WTC11 (cell line): ENCODE results near the gene TMEM258. TPM values are rescaled to one million over a fixed set of nuclear protein-coding genes. Genes with fewer than 3 reads are reported as not detected.

Experiments used
- ATAC-seq: fragments of 200-7000 bp; cut with Tn5 transposase; 2 replicates; pipeline ENCODE4 v1.10.0; 2021; ENCODE audit warnings: mild to moderate bottlenecking, moderate library complexity
- CTCF ChIA-PET: fragments of 300-600 bp; sonication (Branson Sonifier 250); formaldehyde crosslinking; loops from one replicate; lab custom pipeline; 2021; ENCODE audit warnings: antibody characterized with exemption; lab: Charles Lee
- POLR2A ChIA-PET: fragments of 350-600 bp; sonication (Branson Sonifier 250); formaldehyde crosslinking; loops from one replicate; lab custom pipeline; 2021; ENCODE audit warnings: antibody characterized with exemption; lab: Charles Lee
- DNase-seq: peaks from one replicate; pipeline ENCODE4 v3.0.0; 2021; ENCODE audit warnings: low spot score
- H3K27ac Mint-ChIP-seq: 2 replicates; pipeline ENCODE4 v1.8.0; 2021; ENCODE audit warnings: mixed read lengths
- H3K27me3 Mint-ChIP-seq: 2 replicates; pipeline ENCODE4 v1.8.0; 2021; ENCODE audit warnings: low read depth, mild to moderate bottlenecking, moderate library complexity, mixed read lengths
- H3K36me3 Mint-ChIP-seq: 2 replicates; pipeline ENCODE4 v1.8.0; 2021; ENCODE audit warnings: mixed read lengths
- H3K4me1 Mint-ChIP-seq: 2 replicates; pipeline ENCODE4 v1.8.0; 2022; ENCODE audit warnings: mixed read lengths
- H3K4me3 Mint-ChIP-seq: 2 replicates; pipeline ENCODE4 v1.8.0; 2021; ENCODE audit warnings: mild to moderate bottlenecking, moderate library complexity, mixed read lengths
- H3K9me3 Mint-ChIP-seq: 2 replicates; pipeline ENCODE4 v1.8.0; 2021; ENCODE audit warnings: mixed read lengths
- ATF1 ChIP-seq: sonication (generic); formaldehyde crosslinking; IDR thresholded peaks from 2 replicates; pipeline ENCODE4 v1.8.1; 2023; ENCODE audit warnings: mild to moderate bottlenecking, moderate library complexity, missing genetic modification reagents
- CBFB ChIP-seq: sonication (generic); formaldehyde crosslinking; IDR thresholded peaks from 2 replicates; pipeline ENCODE4 v1.8.1; 2022; ENCODE audit warnings: mild to moderate bottlenecking, low read depth, missing genetic modification reagents
- ETV6 ChIP-seq: sonication (generic); formaldehyde crosslinking; IDR thresholded peaks from 2 replicates; pipeline ENCODE4 v1.8.1; 2022; ENCODE audit warnings: mild to moderate bottlenecking, missing genetic modification reagents
- FOXP4 ChIP-seq: sonication (generic); formaldehyde crosslinking; IDR thresholded peaks from 2 replicates; pipeline ENCODE4 v1.8.0; 2022; ENCODE audit warnings: mild to moderate bottlenecking, missing genetic modification reagents
- GABPB1 ChIP-seq: sonication (generic); formaldehyde crosslinking; IDR thresholded peaks from 2 replicates; pipeline ENCODE4 v1.8.1; 2023; ENCODE audit warnings: mild to moderate bottlenecking, missing genetic modification reagents
- HMGXB4 ChIP-seq: sonication (generic); formaldehyde crosslinking; IDR thresholded peaks from 2 replicates; pipeline ENCODE4 v1.8.1; 2023; ENCODE audit warnings: mild to moderate bottlenecking, moderate library complexity, missing genetic modification reagents
- JUN ChIP-seq: sonication (generic); formaldehyde crosslinking; IDR thresholded peaks from 2 replicates; pipeline ENCODE4 v1.8.0; 2023; ENCODE audit warnings: mild to moderate bottlenecking, missing genetic modification reagents
- MYBL2 ChIP-seq: sonication (generic); formaldehyde crosslinking; IDR thresholded peaks from 2 replicates; pipeline ENCODE4 v1.8.1; 2023; ENCODE audit warnings: mild to moderate bottlenecking, moderate library complexity, missing genetic modification reagents
- NFATC4 ChIP-seq: fragments of 250-450 bp; sonication (Bioruptor Pico); IDR thresholded peaks from 2 replicates; pipeline ENCODE4 v1.9.0; 2021; ENCODE audit warnings: mild to moderate bottlenecking
- NFYB ChIP-seq: sonication (generic); formaldehyde crosslinking; conservative IDR thresholded peaks from 2 replicates; pipeline ENCODE4 v1.8.0; 2022; ENCODE audit warnings: low read depth, missing genetic modification reagents
- OVOL2 ChIP-seq: fragments of 250-450 bp; sonication (Bioruptor Pico); IDR thresholded peaks from 2 replicates; pipeline ENCODE4 v1.9.0; 2021; ENCODE audit warnings: mild to moderate bottlenecking, borderline replicate concordance
- RELA ChIP-seq: sonication (generic); formaldehyde crosslinking; IDR thresholded peaks from 2 replicates; pipeline ENCODE4 v1.8.1; 2022; ENCODE audit warnings: missing genetic modification reagents, mild to moderate bottlenecking, borderline replicate concordance
- RORB ChIP-seq: fragments of 250-450 bp; sonication (Bioruptor Pico); IDR thresholded peaks from 2 replicates; pipeline ENCODE4 v1.9.0; 2021; ENCODE audit warnings: mild to moderate bottlenecking
- SMAD3 ChIP-seq: sonication (generic); formaldehyde crosslinking; IDR thresholded peaks from 2 replicates; pipeline ENCODE4 v1.8.0; 2022; ENCODE audit warnings: missing genetic modification reagents, mild to moderate bottlenecking, borderline replicate concordance
- SP1 ChIP-seq: sonication (generic); formaldehyde crosslinking; conservative IDR thresholded peaks from 2 replicates; pipeline ENCODE4 v1.8.1; 2022; ENCODE audit warnings: missing genetic modification reagents
- ZMAT4 ChIP-seq: fragments of 250-450 bp; sonication (Bioruptor Pico); IDR thresholded peaks from 2 replicates; pipeline ENCODE4 v1.9.0; 2021; ENCODE audit warnings: mild to moderate bottlenecking
- ZNF263 ChIP-seq: sonication (generic); formaldehyde crosslinking; IDR thresholded peaks from 2 replicates; pipeline ENCODE4 v1.8.1; 2022; ENCODE audit warnings: low read depth, mild to moderate bottlenecking, moderate library complexity, missing genetic modification reagents
- ZNF281 ChIP-seq: sonication (generic); formaldehyde crosslinking; IDR thresholded peaks from 2 replicates; pipeline ENCODE4 v1.8.0; 2023; ENCODE audit warnings: mild to moderate bottlenecking, missing genetic modification reagents
- ZNF512 ChIP-seq: sonication (generic); formaldehyde crosslinking; IDR thresholded peaks from 2 replicates; pipeline ENCODE4 v1.8.1; 2022; ENCODE audit warnings: missing genetic modification reagents, borderline replicate concordance
- total RNA-seq: library from RNA; stranded (reverse); gene quantifications from 3 replicates; pipeline ENCODE4 v1.2.3, GENCODE V29; 2021
- TF ChIP-seq, protein P1 (sequence below): sonication (generic); formaldehyde crosslinking; IDR thresholded peaks from 2 replicates; pipeline ENCODE4 v1.8.1; 2023; ENCODE audit warnings: mild to moderate bottlenecking, missing genetic modification reagents
- TF ChIP-seq, protein P2 (sequence below): sonication (generic); formaldehyde crosslinking; IDR thresholded peaks from 2 replicates; pipeline ENCODE4 v1.8.0; 2023; ENCODE audit warnings: missing genetic modification reagents
- TF ChIP-seq, protein P3 (sequence below): sonication (generic); formaldehyde crosslinking; IDR thresholded peaks from 2 replicates; pipeline ENCODE4 v1.8.1; 2023; ENCODE audit warnings: mild to moderate bottlenecking, missing genetic modification reagents, moderate library complexity
- TF ChIP-seq, protein P4 (sequence below): sonication (generic); formaldehyde crosslinking; IDR thresholded peaks from 2 replicates; pipeline ENCODE4 v1.8.0; 2022; ENCODE audit warnings: mild to moderate bottlenecking, missing genetic modification reagents

The TMEM258 gene
- total RNA-seq, 1 experiment from 2014 or later, result 175 TPM

DNA sequence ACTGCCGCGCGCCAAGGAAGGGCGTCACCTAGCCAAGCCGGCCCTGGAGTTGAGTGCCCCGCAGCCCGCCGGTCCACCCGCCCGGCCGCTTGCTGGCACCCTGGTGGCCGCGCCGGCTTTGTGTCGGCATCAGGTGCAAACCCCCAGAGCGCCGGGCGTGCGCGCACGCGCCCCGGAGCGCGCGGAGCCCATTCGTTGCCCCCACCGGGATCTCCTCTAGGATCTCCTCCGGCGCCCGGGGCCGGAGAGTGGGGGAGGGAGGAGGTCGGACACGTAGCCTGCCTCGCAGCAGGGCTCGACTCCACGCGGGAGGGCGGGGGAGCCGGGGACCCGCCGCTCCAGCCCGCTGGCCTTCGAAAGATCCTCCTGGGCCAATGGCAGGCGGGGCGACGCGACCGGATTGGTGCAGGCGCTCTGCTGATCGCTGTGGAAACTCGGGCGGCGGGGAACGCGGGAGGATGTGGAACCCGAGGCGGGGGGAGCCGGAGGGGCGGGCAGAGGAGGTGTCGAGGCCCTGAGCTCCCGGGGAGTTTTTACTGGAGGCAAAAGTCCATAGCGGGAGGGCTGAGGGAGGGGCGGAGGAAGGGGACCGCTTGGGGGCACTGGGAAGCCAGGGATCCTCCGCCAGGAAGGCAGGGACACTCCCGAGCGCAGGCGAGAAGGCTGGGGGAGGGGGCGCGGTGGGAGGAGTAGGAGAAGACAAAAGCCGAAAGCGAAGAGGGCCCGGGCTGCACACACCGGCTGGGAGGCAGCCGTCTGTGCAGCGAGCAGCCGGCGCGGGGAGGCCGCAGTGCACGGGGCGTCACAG is 35.4 kb upstream of the TMEM258 start, which contains the start of gene FADS2:
FADS2 (plus strand) TSS at position 730 of the 808 bp plus-strand sequence. CDS start 91 bp downstream, outside the sequence.
- Mint-ChIP-seq H3K9me3 (no peaks in the 10 kb centered on the region), H3K4me1 (peaks cover 48% of the 10 kb centered on the region), H3K36me3 (peaks cover 10% of the 10 kb centered on the region), H3K4me3 (peak within 1 kb of the TSS; percentile 85), H3K27me3 (no peaks in the 10 kb centered on the region), H3K27ac (peak within 1 kb of the TSS; percentile 97)
- ChIA-PET CTCF (interaction anchor here (1.0 to 4.7 kb wide), 4 partner anchors 12 to 70 kb away, joined by 3 to 40 read pairs (median 21); partner anchors contain the start of gene FADS1), POLR2A (interaction anchor here (0.7 to 6.5 kb wide), 3 partner anchors 12 to 47 kb away, joined by 3 to 66 read pairs (median 3); partner anchors contain the start of gene FADS1)
- ATAC-seq (peak; percentile 70), DNase-seq (peak; percentile 89)
- 0 out of 2 replicates have a peak, but pooled peaks have one; percentile 36 for TF ChIP-seq ATF1
- TF ChIP-seq, protein P1, sequence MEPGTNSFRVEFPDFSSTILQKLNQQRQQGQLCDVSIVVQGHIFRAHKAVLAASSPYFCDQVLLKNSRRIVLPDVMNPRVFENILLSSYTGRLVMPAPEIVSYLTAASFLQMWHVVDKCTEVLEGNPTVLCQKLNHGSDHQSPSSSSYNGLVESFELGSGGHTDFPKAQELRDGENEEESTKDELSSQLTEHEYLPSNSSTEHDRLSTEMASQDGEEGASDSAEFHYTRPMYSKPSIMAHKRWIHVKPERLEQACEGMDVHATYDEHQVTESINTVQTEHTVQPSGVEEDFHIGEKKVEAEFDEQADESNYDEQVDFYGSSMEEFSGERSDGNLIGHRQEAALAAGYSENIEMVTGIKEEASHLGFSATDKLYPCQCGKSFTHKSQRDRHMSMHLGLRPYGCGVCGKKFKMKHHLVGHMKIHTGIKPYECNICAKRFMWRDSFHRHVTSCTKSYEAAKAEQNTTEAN (CRISPR knock-in tag), result 0 out of 2 replicates have a peak, but pooled peaks have one; percentile 37
- peak; percentile 85 for TF ChIP-seq MYBL2
- TF ChIP-seq, protein P2, sequence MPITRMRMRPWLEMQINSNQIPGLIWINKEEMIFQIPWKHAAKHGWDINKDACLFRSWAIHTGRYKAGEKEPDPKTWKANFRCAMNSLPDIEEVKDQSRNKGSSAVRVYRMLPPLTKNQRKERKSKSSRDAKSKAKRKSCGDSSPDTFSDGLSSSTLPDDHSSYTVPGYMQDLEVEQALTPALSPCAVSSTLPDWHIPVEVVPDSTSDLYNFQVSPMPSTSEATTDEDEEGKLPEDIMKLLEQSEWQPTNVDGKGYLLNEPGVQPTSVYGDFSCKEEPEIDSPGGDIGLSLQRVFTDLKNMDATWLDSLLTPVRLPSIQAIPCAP (CRISPR knock-in tag), result no peak
- TF ChIP-seq ZNF263, result no peak
- TF ChIP-seq NFATC4 (CRISPR knock-in tag), result no peak
- no peak for TF ChIP-seq RORB
- TF ChIP-seq, protein P3, sequence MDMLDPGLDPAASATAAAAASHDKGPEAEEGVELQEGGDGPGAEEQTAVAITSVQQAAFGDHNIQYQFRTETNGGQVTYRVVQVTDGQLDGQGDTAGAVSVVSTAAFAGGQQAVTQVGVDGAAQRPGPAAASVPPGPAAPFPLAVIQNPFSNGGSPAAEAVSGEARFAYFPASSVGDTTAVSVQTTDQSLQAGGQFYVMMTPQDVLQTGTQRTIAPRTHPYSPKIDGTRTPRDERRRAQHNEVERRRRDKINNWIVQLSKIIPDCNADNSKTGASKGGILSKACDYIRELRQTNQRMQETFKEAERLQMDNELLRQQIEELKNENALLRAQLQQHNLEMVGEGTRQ (CRISPR knock-in tag), result peak; percentile 27; the same call in 1 of the 2 replicates
- no peak for TF ChIP-seq GABPB1
- peak; percentile 57 for TF ChIP-seq SP1 (CRISPR knock-in tag)
- peak; percentile 37; the same call in 1 of the 2 replicates for TF ChIP-seq ETV6 (CRISPR knock-in tag)
- TF ChIP-seq ZMAT4, result no peak
- TF ChIP-seq HMGXB4 (CRISPR knock-in tag), result peak; percentile 63; the same call in 1 of the 2 replicates
- TF ChIP-seq SMAD3 (CRISPR knock-in tag), result peak; percentile 13
- TF ChIP-seq ZNF281 (CRISPR knock-in tag), result peak; percentile 72
- peak; percentile 29 for TF ChIP-seq FOXP4 (CRISPR knock-in tag)
- no peak for TF ChIP-seq JUN (CRISPR knock-in tag)
- no peak for TF ChIP-seq OVOL2
- TF ChIP-seq ZNF512 (CRISPR knock-in tag), result no peak
- 0 out of 2 replicates have a peak, but pooled peaks have one; percentile 69 for TF ChIP-seq RELA (CRISPR knock-in tag)
- TF ChIP-seq, protein P4, sequence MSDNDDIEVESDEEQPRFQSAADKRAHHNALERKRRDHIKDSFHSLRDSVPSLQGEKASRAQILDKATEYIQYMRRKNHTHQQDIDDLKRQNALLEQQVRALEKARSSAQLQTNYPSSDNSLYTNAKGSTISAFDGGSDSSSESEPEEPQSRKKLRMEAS (CRISPR knock-in tag), result peak; percentile 10
- no peak for TF ChIP-seq CBFB (CRISPR knock-in tag)
- TF ChIP-seq NFYB (CRISPR knock-in tag), result peak; percentile 47; the same call in 1 of the 2 replicates
